ENCODE data around the gene KRAS.

KRAS gene

DNA sequence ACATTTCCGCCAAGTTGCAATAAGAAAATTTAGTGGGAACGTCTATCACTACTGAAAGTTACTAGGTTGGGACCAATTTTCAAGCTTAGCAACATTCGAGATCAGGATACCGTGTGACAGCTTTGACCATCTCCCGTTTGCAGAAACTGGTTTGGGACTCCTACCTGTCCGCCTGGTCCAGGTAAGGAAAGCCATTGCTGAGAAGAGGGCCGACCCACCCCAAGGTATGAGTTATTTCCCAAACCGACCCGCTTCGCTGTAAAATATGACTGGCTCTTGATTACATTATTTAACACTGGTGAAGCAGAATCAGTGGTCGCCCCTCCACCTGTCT is 56.0 kb downstream of the KRAS start:
- no peak for DNase-seq

DNA sequence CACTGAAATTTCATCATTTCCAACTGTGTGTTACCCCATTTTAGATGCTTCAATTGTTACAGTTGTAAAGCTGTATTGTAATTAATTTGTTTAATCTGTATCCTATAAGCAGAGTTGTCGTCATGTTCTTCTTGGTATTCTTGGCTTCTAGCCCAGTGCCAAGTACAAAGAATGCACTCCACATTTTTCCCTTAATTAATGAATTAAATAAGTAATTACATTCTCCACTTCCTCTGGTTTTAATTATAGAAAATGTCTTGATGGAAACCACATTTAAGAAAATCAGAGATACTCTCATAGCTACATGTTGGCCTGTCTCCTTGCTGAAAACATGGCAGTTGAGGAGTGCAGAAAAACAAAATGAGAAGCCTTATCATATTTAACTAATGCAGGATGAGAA is 56.5 kb downstream of the KRAS start:
- no peak for DNase-seq

DNA sequence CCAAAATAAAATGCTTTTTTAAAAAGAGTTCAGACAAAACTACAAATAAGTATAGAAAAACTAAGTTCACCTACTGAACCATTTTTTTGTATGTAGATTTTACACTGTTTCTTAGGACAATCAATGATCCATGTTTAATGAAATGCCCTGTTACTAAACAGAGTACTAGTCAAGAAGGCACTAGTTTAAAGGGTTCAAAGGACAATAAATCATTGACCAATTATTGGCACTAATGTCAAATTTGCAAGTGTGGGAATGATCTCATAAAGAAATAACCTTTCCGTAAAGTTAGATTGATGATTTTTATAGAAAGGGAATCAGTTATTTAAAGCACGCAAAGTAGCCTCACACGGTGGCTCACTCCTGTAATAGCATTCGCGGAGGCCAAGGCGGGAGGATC is 59.9 kb downstream of the KRAS start:
- DNase-seq = no peak

DNA sequence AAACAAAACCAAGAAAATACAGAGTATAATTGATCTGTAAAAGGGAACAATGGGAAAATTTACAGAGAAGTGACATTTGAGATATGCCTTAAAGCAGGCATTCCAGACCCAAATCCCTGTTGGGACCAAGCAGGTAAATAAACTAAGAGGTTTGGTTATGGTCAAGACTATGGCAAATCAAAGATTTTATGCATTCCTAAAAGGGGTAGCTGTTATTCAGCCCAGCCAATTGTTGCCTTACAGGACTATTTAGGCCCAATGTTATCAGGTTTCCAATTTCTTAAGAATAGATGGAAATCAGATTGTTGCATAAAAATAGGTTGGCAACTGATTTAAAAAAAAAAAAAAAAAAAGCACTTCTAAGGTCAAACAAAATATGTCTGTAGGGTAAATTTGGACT is 61.1 kb downstream of the KRAS start:
- DNase-seq = no peak

DNA sequence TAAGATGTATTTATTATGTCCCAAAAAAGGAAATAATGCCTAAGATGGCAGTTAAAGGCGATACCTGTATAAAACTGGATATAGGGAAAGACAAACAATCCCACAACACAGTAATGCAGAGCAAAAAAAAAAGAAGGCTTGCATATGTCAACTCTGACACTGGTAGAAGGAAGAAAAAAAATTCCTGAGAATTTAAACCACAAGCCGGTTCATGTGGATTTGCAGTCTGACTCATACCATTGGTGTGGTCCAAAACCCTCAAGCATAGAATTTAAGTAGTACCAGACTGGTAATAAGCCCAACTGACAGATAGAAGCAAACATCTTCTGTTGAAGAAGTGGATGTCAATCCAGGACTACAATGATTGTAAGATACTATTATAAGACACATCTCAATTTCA is 62.9 kb downstream of the KRAS start:
- no peak for DNase-seq

DNA sequence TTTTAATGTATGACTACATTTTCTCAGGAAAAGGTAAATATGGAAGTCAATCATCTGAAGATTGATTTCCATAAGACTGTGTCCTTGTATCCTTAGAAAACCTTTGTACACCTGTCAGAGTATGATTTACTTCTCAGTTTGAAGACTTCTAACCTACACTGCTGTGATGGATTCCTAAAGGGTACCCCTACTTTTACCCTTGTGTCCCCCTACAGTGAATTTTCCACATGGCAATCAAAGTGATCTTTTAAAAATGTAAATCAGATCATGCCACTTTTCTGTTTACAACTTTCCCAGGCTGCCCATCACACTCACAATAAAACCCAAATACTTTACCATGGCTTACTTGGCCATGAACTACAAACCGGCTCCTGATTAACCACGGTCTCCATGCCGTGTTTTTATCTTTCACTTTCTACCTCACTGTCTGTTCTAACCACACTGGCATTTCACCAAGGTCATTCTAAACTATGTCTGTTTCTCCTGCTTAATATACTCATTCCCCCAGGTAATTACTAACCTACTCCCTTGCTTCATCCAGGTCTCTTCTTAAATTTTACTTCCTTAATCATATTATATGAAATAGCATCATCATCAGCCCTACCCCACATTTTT is 63.8 kb downstream of the KRAS start:
- DNase-seq = no peak

DNA sequence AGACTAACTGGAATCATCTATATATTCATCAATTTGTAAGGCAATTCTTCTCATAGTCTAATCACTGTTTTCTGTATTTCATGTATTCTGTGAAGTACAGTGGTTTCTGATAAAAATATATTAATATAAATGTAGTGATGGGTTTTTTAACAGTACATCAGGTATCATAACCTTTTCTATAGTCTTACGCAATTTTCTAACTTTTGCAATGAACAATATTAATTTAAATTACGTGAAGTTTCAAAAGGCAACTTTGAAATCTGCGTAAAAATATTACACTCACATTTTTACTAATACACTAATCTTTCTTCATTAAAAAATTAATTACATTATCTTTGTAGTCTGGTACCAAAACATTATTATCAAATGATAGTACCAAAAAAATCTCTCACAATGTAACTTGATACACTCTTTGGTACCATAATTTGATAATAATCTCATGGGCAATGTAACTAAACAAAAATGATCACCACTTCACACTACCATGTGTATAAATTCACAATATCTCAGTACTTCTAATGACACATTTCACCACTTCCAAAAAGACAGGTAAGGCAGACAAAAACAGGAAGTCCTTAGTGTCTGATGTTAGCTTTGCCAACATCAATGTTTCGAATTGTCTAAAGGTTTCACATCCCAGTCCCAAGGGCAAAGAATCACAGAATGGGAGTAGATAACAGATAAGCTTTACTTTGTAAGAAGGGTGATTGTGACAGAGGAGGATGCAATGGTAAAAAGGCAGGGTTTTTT is 64.5 kb downstream of the KRAS start:
- DNase-seq = no peak

DNA sequence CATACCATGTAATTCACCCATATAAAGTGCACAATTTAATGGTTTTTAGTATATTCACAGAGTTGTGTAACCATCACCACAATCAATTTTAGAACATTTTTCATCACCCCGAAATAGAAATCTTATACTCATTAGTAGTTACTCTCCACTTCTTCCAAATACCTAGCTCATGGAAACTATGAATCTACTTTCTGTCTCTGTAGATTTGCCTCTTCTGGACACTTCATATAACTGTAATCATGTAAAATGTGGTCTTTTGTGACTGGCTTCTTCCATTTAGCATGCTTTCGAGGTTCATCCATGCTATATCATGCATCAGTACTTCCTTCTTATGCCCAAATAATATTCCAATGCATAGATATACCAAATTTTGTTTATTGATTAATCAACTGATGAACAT is 66.6 kb downstream of the KRAS start:
- DNase-seq = no peak

DNA sequence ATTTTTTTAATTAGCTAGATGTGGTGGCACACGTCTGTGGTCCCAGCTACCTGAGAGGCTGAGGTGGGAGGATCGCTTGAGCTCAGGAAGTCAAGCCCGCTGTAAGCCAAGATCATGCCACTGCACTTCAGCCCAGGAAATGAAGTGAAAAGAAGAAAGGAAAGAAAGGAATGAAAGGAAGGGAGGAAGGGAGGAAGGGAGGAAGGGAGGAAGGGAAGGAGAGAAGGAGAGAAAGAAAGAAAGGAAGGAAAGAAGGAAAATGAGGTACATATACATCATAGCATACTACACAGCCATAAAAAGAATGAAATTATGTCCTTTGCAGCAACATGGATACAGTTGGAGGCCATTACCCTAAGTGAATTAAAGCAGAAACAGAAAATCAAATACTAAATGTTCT is 68.0 kb downstream of the KRAS start:
- DNase-seq = no peak

DNA sequence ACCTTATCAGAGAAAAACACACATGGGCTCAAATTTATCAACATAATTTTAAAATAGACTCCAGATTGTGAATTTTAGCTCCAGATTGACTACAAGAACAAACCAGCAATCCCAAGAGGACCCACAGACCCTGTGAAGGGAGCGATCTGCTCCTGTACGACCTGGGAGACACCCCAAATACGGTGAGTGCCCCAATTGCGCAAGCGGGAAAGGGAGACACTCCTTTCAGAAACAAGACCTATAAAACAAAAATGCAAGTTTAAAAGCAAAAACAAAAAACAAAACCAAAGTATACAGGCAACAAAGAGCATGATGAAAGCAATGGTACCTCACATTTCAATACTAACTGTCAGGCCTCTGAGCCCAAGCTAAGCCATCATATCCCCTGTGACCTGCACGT is 87.9 kb downstream of the KRAS start:
- no peak for DNase-seq

DNA sequence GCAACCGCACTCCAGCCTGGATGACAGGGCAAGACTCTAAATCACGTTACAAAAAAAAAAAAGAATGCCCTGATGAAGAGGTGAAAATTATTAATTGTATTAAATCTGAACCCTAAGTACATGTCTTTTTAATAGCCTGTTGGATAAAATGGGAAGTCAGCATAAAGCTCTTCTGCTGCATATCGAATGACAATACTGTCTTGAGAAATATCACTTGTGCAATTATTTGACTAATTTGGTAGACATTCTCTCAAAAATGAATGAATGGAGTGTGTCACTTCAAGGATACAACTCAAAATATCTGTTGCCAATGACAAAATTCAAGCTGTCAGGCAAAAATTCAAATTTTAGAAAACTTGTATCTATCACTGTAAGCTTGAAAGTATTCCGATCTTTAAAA is 94.7 kb downstream of the KRAS start:
- DNase-seq = no peak

DNA sequence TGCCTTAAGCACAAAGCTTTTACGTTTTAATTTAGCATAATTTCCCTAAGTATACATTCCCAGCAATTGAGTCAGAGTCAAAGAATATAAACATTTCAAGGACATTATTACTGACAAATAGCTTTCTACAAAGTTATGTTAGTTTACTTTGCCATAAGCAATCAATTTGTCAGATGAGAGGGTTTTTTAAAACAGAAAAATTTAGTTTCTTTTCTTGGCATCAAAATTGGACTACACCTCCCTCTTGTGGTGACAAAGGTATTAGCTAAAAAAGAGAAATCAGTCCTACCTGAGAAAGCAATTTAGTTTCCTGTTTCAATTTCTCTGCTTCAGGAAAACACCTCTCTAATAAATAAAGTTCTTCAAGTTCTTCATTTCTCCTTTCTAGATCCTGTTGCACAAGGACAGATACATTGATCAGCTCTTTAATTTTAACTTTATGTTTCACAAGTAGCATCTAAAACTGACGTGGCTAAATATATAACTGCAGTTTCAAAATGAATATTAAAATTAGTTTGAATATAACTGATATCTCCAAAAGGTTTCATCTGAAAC is 95.6 kb downstream of the KRAS start:
- DNase-seq = peak; percentile 45
